Gastrocnemius medialis (tissue), 4 donors: Measurements from ENCODE around the gene DBH.

Experiments
- POLR2A ChIP-seq, 2 donors: fragments of 450-650 bp; IDR thresholded peaks; one replicate each; pipeline ENCODE4 v1.6.1; 2017; ENCODE audit warnings: antibody characterized with exemption in 2 of 2, mild to moderate bottlenecking in 2 of 2, moderate library complexity in 2 of 2
- TF ChIP-seq, protein P1 (sequence below), 5 experiments: fragments of 450-650 bp in 3 of 5; fragments of 200-600 bp in 2 of 5; sonication (generic) in 2 of 5; IDR thresholded peaks in 4 of 5; conservative IDR thresholded peaks in 1 of 5; 1 replicate in 4 of 5; 2 replicates in 1 of 5; pipeline ENCODE4 v1.5.1; 2016 to 2019; ENCODE audit warnings: antibody characterized with exemption in 5 of 5, mild to moderate bottlenecking in 3 of 5, moderate library complexity in 3 of 5

GRCh38 chr9:133643978-133644760, 8.0 kb downstream of the DBH start:
- TF ChIP-seq POLR2A (IDR thresholded peaks at IDR 0.05) = no peak
- TF ChIP-seq, protein P1, sequence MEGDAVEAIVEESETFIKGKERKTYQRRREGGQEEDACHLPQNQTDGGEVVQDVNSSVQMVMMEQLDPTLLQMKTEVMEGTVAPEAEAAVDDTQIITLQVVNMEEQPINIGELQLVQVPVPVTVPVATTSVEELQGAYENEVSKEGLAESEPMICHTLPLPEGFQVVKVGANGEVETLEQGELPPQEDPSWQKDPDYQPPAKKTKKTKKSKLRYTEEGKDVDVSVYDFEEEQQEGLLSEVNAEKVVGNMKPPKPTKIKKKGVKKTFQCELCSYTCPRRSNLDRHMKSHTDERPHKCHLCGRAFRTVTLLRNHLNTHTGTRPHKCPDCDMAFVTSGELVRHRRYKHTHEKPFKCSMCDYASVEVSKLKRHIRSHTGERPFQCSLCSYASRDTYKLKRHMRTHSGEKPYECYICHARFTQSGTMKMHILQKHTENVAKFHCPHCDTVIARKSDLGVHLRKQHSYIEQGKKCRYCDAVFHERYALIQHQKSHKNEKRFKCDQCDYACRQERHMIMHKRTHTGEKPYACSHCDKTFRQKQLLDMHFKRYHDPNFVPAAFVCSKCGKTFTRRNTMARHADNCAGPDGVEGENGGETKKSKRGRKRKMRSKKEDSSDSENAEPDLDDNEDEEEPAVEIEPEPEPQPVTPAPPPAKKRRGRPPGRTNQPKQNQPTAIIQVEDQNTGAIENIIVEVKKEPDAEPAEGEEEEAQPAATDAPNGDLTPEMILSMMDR (IDR thresholded peaks at IDR 0.05 in 4 of 5, conservative IDR thresholded peaks at IDR 0.05 in 1 of 5) = no peak
